ENCODE measurements around the gene SPC24.
"Not testable (repeated sequence)": the region's sequence is repeated elsewhere in the genome, so short reads cannot be mapped to it uniquely, and the experiment has no call there.

The SPC24 gene

DNA sequence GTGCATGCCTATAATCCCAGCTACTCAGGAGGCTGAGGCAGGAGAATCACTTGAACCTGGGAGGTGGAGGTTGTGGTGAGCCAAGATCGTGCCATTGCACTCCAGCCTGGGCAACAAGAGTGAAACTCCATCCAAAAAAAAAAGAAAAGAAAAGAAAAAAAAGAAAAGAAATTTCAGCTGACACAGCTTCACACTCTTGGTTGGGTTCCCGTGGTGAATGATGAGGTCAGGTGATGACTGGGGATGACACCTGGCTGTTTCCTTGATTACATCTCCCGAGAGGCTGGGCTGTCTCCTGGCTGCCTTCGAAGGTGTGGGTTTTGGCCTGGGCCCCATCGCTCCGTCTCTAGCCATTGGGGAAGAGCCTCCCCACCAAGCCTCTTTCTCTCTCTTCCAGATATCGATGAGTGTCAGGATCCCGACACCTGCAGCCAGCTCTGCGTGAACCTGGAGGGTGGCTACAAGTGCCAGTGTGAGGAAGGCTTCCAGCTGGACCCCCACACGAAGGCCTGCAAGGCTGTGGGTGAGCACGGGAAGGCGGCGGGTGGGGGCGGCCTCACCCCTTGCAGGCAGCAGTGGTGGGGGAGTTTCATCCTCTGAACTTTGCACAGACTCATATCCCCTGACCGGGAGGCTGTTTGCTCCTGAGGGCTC is 44.3 kb downstream of the SPC24 start:
- TF ChIP-seq, protein P1, sequence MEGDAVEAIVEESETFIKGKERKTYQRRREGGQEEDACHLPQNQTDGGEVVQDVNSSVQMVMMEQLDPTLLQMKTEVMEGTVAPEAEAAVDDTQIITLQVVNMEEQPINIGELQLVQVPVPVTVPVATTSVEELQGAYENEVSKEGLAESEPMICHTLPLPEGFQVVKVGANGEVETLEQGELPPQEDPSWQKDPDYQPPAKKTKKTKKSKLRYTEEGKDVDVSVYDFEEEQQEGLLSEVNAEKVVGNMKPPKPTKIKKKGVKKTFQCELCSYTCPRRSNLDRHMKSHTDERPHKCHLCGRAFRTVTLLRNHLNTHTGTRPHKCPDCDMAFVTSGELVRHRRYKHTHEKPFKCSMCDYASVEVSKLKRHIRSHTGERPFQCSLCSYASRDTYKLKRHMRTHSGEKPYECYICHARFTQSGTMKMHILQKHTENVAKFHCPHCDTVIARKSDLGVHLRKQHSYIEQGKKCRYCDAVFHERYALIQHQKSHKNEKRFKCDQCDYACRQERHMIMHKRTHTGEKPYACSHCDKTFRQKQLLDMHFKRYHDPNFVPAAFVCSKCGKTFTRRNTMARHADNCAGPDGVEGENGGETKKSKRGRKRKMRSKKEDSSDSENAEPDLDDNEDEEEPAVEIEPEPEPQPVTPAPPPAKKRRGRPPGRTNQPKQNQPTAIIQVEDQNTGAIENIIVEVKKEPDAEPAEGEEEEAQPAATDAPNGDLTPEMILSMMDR (conservative IDR thresholded peaks at IDR 0.05; ENCODE audit: low read depth, low read length) = no peak
- H3K4me3 ChIP-seq (ENCODE audit: low read depth, low read length) = no peak overlapping the region
- DNase-seq (ENCODE audit: low read depth) = no peak

DNA sequence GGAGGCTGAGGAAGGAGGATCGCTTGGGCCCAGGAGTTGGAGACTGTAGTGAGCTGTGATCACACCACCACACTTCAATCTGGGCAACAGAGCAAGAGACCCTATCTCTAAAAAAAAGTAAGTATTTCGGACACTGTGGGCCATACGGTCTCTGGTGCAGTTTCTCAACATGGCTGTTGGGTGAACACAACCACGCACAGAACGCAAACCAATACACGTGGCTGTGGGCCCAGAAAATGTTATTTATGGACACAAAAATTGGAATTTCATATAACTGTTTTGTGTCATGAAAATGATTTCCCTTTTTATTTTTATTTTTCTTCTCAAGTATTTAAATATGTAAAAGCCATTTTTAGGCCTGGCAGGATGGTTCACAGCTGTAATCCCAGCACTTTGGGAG is 46.8 kb downstream of the SPC24 start:
- TF ChIP-seq, protein P1 (conservative IDR thresholded peaks at IDR 0.05; ENCODE audit: low read depth, low read length) = no peak
- H3K4me3 ChIP-seq (ENCODE audit: low read depth, low read length) = no peak overlapping the region
- DNase-seq (ENCODE audit: low read depth) = no peak

DNA sequence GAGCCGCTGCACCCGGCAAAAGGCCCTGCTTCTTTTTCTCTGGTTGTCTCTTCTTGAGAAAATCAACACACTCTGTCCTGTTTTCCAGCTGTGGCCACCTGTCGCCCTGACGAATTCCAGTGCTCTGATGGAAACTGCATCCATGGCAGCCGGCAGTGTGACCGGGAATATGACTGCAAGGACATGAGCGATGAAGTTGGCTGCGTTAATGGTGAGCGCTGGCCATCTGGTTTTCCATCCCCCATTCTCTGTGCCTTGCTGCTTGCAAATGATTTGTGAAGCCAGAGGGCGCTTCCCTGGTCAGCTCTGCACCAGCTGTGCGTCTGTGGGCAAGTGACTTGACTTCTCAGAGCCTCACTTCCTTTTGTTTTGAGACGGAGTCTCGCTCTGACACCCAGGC is 49.1 kb downstream of the SPC24 start:
- no peak overlapping the region for H3K4me3 ChIP-seq (ENCODE audit: low read depth, low read length)
- DNase-seq (ENCODE audit: low read depth) = no peak
- TF ChIP-seq, protein P1 (conservative IDR thresholded peaks at IDR 0.05; ENCODE audit: low read depth, low read length) = no peak

DNA sequence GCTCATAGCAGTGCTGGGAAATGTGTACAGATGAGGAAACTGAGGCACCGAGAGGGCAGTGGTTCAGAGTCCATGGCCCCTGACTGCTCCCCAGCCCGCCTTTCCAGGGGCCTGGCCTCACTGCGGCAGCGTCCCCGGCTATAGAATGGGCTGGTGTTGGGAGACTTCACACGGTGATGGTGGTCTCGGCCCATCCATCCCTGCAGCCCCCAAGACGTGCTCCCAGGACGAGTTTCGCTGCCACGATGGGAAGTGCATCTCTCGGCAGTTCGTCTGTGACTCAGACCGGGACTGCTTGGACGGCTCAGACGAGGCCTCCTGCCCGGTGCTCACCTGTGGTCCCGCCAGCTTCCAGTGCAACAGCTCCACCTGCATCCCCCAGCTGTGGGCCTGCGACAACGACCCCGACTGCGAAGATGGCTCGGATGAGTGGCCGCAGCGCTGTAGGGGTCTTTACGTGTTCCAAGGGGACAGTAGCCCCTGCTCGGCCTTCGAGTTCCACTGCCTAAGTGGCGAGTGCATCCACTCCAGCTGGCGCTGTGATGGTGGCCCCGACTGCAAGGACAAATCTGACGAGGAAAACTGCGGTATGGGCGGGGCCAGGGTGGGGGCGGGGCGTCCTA is 50.5 kb downstream of the SPC24 start:
- H3K4me3 ChIP-seq (ENCODE audit: low read depth, low read length) = no peak overlapping the region
- DNase-seq (ENCODE audit: low read depth) = no peak
- TF ChIP-seq, protein P1 (conservative IDR thresholded peaks at IDR 0.05; ENCODE audit: low read depth, low read length) = no peak

DNA sequence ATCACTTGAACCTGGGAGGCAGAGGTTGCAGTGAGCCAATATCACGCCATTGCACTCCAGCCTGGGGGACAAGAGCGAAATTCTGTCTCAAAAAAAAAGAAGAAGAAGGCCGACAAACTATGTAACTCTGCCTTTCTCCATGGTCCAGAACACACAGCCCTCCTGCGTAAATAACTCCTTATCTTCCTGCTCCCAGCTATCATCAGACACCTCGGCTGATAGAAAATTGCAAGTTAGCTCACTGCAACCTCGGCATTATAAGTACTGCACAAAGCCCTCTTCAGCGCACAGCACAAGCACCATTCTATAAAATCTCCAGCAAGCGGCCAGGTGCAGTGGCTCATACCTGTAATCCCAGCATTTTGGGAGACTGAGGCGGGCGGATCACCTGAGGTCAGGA is 51.9 kb downstream of the SPC24 start:
- DNase-seq (ENCODE audit: low read depth); H3K4me3 ChIP-seq (ENCODE audit: low read depth, low read length): not testable (repeated sequence)

DNA sequence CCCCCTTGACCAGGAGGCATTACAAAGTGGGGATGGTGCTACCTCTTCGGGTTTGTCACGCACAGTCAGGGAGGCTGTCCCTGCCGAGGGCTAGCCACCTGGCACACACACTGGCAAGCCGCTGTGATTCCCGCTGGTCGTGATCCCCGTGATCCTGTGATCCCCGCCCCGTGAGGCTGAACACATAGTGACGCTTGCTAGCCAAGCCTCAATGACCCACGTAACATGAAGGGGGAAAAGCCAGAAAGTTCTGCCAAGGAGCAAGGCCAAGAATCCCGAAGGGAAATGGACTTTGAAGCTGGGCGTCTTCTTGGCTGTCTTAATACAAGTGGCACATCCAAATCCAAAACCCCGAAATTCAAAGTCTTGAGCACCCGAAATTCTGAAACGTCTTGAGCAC is 52.6 kb downstream of the SPC24 start:
- H3K4me3 ChIP-seq (ENCODE audit: low read depth, low read length) = no peak overlapping the region
- no peak for DNase-seq (ENCODE audit: low read depth)
- TF ChIP-seq, protein P1 (conservative IDR thresholded peaks at IDR 0.05; ENCODE audit: low read depth, low read length) = no peak

DNA sequence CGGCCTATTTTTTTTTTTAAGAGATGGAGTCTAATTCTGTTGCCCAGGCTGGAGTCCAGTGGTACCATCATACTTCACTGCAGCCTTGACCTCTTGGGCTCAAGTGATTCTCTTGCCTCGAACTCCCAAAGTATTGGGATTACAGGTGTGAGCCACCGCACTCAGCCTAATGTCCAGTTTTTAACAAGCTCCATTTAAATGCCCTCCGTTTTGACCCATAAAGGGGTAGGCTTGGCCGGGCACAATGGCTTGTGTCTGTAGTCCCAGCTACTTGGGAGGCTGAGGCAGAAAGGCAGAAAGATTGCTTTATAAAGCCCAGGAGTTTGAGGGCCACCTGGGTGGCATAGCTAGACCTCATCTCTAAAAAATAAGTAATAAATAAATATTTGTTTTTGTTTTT is 54.5 kb downstream of the SPC24 start:
- H3K4me3 ChIP-seq (ENCODE audit: low read depth, low read length) = no peak overlapping the region
- TF ChIP-seq, protein P1 (conservative IDR thresholded peaks at IDR 0.05; ENCODE audit: low read depth, low read length) = no peak
- no peak for DNase-seq (ENCODE audit: low read depth)
